ENCODE measurements around the gene TRAPPC12. TPM values are rescaled to one million over a fixed set of nuclear protein-coding genes. Genes with fewer than 3 reads are reported as not detected.

Gene TRAPPC12
- 10 to 100 TPM; 41.3 to 83.6 (median 52.0) TPM for total RNA-seq

- TF ChIP-seq CTCF (IDR thresholded peaks at IDR 0.05; ENCODE audit: low read depth): no peak
Measured at GRCh38 chr2:3379647-3380534, at the start of gene TRAPPC12. TRAPPC12 (plus strand) TSS chr2:3379694; CDS start chr2:3387624, 7,930 bp downstream.

GRCh38 chr2:3332133-3332532 lies 47.4 kb upstream of the TRAPPC12 start:
- TF ChIP-seq CTCF (IDR thresholded peaks at IDR 0.05; ENCODE audit: low read depth): no peak

GRCh38 chr2:3334392-3335345 lies 44.8 kb upstream of the TRAPPC12 start:
- TF ChIP-seq CTCF (IDR thresholded peaks at IDR 0.05; ENCODE audit: low read depth): no peak

- TF ChIP-seq CTCF (IDR thresholded peaks at IDR 0.05; ENCODE audit: low read depth): no peak
Measured at GRCh38 chr2:3336844-3337243, 42.6 kb upstream of the TRAPPC12 start.

GRCh38 chr2:3338340-3338739 lies 41.2 kb upstream of the TRAPPC12 start:
- no peak for TF ChIP-seq CTCF (IDR thresholded peaks at IDR 0.05; ENCODE audit: low read depth)

GRCh38 chr2:3340144-3340543 lies 39.4 kb upstream of the TRAPPC12 start:
- no peak for TF ChIP-seq CTCF (IDR thresholded peaks at IDR 0.05; ENCODE audit: low read depth)

- TF ChIP-seq CTCF (IDR thresholded peaks at IDR 0.05; ENCODE audit: low read depth): no peak
Measured at GRCh38 chr2:3341336-3341735, 38.2 kb upstream of the TRAPPC12 start.

Measured in subcutaneous adipose tissue (tissue), 4 donors.